Ishikawa (cell line): Measurements from ENCODE around the gene PIK3AP1.

Source experiments
- EGR1 ChIP-seq: IDR thresholded peaks from 2 replicates; pipeline ENCODE4 v1.6.1; 2012
- EP300 ChIP-seq: IDR thresholded peaks from 2 replicates; pipeline ENCODE4 v1.6.1; 2012; ENCODE audit warnings: borderline replicate concordance
- FOXM1 ChIP-seq: IDR thresholded peaks from 2 replicates; pipeline ENCODE4 v1.6.1; 2012; ENCODE audit warnings: low read depth, borderline replicate concordance
- RAD21 ChIP-seq: IDR thresholded peaks from 2 replicates; pipeline ENCODE4 v1.6.1; 2012; ENCODE audit warnings: low read depth
- REST ChIP-seq: IDR thresholded peaks from 2 replicates; pipeline ENCODE4 v1.6.1; 2012; ENCODE audit warnings: low read depth, mild to moderate bottlenecking

DNA sequence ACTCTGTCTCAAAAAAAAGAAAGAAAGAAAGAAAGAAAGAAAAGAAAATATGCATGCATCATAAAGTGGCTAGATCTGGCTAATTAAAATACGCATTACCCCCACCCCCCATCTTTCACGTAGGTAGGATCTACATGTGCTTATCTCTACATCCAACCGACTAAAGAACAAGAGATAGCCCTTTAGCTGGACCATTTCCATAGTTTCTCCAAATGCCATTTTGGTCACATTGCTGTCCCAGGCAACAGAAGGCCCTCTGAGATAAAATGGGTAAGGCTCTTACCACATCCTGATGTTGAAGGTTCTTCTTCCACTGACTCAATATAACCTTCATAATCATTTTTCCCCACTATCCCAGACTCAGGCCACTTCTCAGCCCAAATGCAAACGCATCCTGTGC, 31.5 kb downstream of the PIK3AP1 start:
- TF ChIP-seq REST (no peak), FOXM1 (no peak), RAD21 (no peak), EP300 (no peak), EGR1 (no peak)
